Measurements from ENCODE around the gene ERC2. TPM values are rescaled to one million over a fixed set of nuclear protein-coding genes. Genes with fewer than 3 reads are reported as not detected.

ERC2 gene
- total RNA-seq, 1 donor, result 0.36 TPM

DNA sequence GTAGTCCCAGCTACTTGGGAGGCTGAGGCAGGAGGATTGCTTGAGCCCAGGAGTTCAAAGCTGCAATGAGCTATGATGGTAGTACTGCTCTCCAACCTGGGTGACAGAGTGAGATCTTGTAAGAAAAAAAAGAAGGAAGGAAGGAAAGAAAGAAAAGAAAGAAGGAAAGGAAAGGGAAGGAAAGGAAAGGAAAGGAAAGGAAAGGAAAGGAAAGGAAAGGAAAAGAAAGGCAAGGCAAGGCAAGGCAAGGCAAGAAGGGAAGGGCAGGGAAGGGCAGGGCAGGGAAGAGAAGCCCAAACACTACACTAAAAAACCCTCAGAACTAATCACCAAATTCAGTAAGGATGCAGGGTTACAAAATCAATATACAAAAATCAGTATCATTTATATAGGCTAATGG is 341.6 kb downstream of the ERC2 start:
- Histone ChIP-seq H2AFZ (ENCODE audit: low read length) (no peak overlapping the region), H3K4me3 (ENCODE audit: insufficient read depth, low read length) (no peak overlapping the region), H3K27ac (ENCODE audit: low read depth, low read length) (no peak overlapping the region), H3K4me2 (ENCODE audit: insufficient read depth, low read length) (no peak overlapping the region), H3K4me1 (ENCODE audit: insufficient read depth, low read length) (peaks cover 12% of the 10 kb centered on the region), H4K20me1 (ENCODE audit: insufficient read depth, low read length) (no peaks in the 10 kb centered on the region), H3K9me3 (ENCODE audit: low read depth, low read length) (no peaks in the 10 kb centered on the region), H3K36me3 (ENCODE audit: insufficient read depth, low read length) (no peaks in the 10 kb centered on the region), H3K79me2 (ENCODE audit: insufficient read depth, low read length) (no peaks in the 10 kb centered on the region), H3K27me3 (ENCODE audit: insufficient read depth, low read length) (no peaks in the 10 kb centered on the region)
- TF ChIP-seq, protein P1, sequence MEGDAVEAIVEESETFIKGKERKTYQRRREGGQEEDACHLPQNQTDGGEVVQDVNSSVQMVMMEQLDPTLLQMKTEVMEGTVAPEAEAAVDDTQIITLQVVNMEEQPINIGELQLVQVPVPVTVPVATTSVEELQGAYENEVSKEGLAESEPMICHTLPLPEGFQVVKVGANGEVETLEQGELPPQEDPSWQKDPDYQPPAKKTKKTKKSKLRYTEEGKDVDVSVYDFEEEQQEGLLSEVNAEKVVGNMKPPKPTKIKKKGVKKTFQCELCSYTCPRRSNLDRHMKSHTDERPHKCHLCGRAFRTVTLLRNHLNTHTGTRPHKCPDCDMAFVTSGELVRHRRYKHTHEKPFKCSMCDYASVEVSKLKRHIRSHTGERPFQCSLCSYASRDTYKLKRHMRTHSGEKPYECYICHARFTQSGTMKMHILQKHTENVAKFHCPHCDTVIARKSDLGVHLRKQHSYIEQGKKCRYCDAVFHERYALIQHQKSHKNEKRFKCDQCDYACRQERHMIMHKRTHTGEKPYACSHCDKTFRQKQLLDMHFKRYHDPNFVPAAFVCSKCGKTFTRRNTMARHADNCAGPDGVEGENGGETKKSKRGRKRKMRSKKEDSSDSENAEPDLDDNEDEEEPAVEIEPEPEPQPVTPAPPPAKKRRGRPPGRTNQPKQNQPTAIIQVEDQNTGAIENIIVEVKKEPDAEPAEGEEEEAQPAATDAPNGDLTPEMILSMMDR (IDR thresholded peaks at IDR 0.05; ENCODE audit: extremely low read depth, low read depth, low read length), result no peak
- DNase-seq (ENCODE audit: insufficient read length, low spot score, missing footprints), result no peak

DNA sequence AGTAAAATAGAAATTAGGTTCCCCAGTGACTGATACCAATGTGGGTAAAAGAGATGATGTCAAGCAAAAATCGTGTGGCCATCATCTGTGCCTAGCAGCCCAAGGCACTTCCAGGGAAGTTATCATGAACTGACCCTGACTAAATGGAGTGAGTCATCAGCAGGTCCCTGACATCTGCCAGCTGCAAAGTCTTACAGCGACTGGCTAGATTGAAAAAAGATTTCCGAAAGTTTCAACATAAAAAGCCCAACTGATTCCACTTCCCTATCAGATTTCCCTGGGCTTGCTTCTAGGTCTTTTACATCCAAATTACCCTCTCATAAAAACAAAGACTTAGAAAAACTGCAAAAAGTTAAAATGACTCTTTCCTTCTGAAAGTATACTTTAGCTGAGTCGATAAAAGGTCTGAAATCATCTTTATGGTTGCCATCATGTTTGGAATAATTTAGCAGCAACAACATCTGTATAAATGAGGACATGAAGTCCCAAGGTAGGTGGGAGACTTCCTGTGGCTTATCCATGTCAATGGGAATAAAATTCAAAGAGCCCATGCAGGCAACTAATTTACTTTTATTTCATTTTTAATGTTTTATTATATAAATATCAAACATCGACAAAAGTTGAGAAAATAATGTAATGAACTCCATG is 342.8 kb downstream of the ERC2 start:
- H3K27me3 ChIP-seq (ENCODE audit: insufficient read depth, low read length), result no peaks in the 10 kb centered on the region
- no peaks in the 10 kb centered on the region for H3K36me3 ChIP-seq (ENCODE audit: insufficient read depth, low read length)
- no peaks in the 10 kb centered on the region for H3K79me2 ChIP-seq (ENCODE audit: insufficient read depth, low read length)
- no peak overlapping the region for H2AFZ ChIP-seq (ENCODE audit: low read length)
- H3K9me3 ChIP-seq (ENCODE audit: low read depth, low read length), result no peaks in the 10 kb centered on the region
- H4K20me1 ChIP-seq (ENCODE audit: insufficient read depth, low read length), result no peaks in the 10 kb centered on the region
- DNase-seq (ENCODE audit: insufficient read length, low spot score, missing footprints), result peak; percentile 88
- H3K4me1 ChIP-seq (ENCODE audit: insufficient read depth, low read length), result peaks cover 9% of the 10 kb centered on the region
- no peak overlapping the region for H3K4me3 ChIP-seq (ENCODE audit: insufficient read depth, low read length)
- peak overlapping the region; percentile 54 for H3K4me2 ChIP-seq (ENCODE audit: insufficient read depth, low read length)
- no peak overlapping the region for H3K27ac ChIP-seq (ENCODE audit: low read depth, low read length)
- TF ChIP-seq, protein P1 (IDR thresholded peaks at IDR 0.05; ENCODE audit: extremely low read depth, low read depth, low read length), result no peak

DNA sequence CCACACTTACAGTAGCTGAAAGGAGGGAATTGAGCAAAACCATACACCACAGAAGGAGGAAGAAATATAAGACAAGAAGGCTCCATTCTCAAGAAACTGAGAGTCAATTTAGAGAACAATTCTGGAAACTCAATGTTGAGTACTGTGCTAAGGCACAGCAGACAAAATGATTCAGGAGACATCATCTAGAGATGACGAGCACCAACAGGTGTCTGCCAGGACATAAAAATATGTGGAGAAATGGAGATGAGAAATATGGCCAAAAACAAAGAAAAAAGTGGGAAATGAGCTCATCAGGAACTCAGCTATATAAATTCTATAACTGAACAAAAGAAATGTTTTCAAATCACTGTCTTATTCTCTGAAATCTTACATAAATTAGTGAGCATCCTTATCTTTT is 343.7 kb downstream of the ERC2 start:
- Histone ChIP-seq H3K36me3 (ENCODE audit: insufficient read depth, low read length) (no peaks in the 10 kb centered on the region), H3K4me3 (ENCODE audit: insufficient read depth, low read length) (no peak overlapping the region), H4K20me1 (ENCODE audit: insufficient read depth, low read length) (no peaks in the 10 kb centered on the region), H3K4me1 (ENCODE audit: insufficient read depth, low read length) (peaks cover 18% of the 10 kb centered on the region), H3K27ac (ENCODE audit: low read depth, low read length) (no peak overlapping the region), H3K79me2 (ENCODE audit: insufficient read depth, low read length) (no peaks in the 10 kb centered on the region), H3K9me3 (ENCODE audit: low read depth, low read length) (no peaks in the 10 kb centered on the region), H3K4me2 (ENCODE audit: insufficient read depth, low read length) (no peak overlapping the region), H2AFZ (ENCODE audit: low read length) (no peak overlapping the region), H3K27me3 (ENCODE audit: insufficient read depth, low read length) (no peaks in the 10 kb centered on the region)
- TF ChIP-seq, protein P1 (IDR thresholded peaks at IDR 0.05; ENCODE audit: extremely low read depth, low read depth, low read length), result no peak
- DNase-seq (ENCODE audit: insufficient read length, low spot score, missing footprints), result no peak

DNA sequence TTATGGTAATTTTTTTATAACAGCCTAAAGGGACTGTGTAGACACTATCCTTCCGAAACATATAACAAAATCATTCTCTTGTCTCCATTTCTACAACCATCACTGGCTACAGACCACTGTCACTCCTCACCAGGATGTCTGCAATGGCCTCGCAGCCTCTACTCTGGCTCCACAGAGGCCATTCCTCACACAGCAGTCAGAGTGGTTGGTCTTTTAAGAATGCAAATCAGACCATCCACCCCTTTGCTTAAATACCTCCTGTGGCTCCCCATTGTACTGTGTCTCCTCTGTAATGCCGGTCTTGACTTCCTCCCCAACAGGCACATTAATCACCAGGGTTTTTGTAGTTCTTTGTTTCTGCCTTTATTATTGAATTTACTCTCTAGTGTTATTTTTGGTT is 344.8 kb downstream of the ERC2 start:
- DNase-seq (ENCODE audit: insufficient read length, low spot score, missing footprints), result no peak
- H3K4me2 ChIP-seq (ENCODE audit: insufficient read depth, low read length), result no peak overlapping the region
- H2AFZ ChIP-seq (ENCODE audit: low read length), result no peak overlapping the region
- no peak overlapping the region for H3K4me3 ChIP-seq (ENCODE audit: insufficient read depth, low read length)
- H3K27ac ChIP-seq (ENCODE audit: low read depth, low read length), result no peak overlapping the region
- H3K9me3 ChIP-seq (ENCODE audit: low read depth, low read length), result no peaks in the 10 kb centered on the region
- no peaks in the 10 kb centered on the region for H4K20me1 ChIP-seq (ENCODE audit: insufficient read depth, low read length)
- no peaks in the 10 kb centered on the region for H3K79me2 ChIP-seq (ENCODE audit: insufficient read depth, low read length)
- H3K36me3 ChIP-seq (ENCODE audit: insufficient read depth, low read length), result no peaks in the 10 kb centered on the region
- TF ChIP-seq, protein P1 (IDR thresholded peaks at IDR 0.05; ENCODE audit: extremely low read depth, low read depth, low read length), result no peak
- H3K27me3 ChIP-seq (ENCODE audit: insufficient read depth, low read length), result no peaks in the 10 kb centered on the region
- peaks cover 24% of the 10 kb centered on the region for H3K4me1 ChIP-seq (ENCODE audit: insufficient read depth, low read length)

All from osteoblast (primary cell).